ENCODE data around the gene TLR10. TPM values are rescaled to one million over a fixed set of nuclear protein-coding genes. Genes with fewer than 3 reads are reported as not detected.

Gene TLR10
- total and polyA plus RNA-seq, 9 of the 15 experiments (the other 6 are each of a cell fraction or from before 2014, with no cell fraction given) = 0.03 to 0.05 TPM; not detected in 7

GRCh38 chr4:38795087-38795486, 12.3 kb upstream of the TLR10 start:
- ChIA-PET CTCF (ENCODE audit: low intra/inter-chr PET ratio) (no interaction called here), POLR2A (interaction anchor here (0.6 kb wide), 1 partner anchor 799 kb away, joined by 3 read pairs; no protein-coding TSS in a partner anchor)
- Histone ChIP-seq H3K79me2 (ENCODE audit: control insufficient read depth, insufficient read depth, low read length) (no peaks in the 10 kb centered on the region), H3K9me1 (ENCODE audit: control insufficient read depth, insufficient read depth, low read length) (no peaks in the 10 kb centered on the region), H3K4me3 (no peak overlapping the region), H3K4me2 (ENCODE audit: insufficient read depth, low read length) (no peak overlapping the region), H2AFZ (ENCODE audit: low read depth, low read length) (no peak overlapping the region), H4K20me1 (replicated peaks; ENCODE audit: control insufficient read depth, insufficient read depth, low read length) (no peaks in the 10 kb centered on the region), H3K4me1 (replicated peaks in 1 of 2; ENCODE audit: control insufficient read depth in 2 of 2, insufficient read depth in 2 of 2, low read length in 2 of 2) (no peaks in the 10 kb centered on the region), H3K9me3 (replicated peaks; ENCODE audit: control insufficient read depth, insufficient read depth, low read depth, low read length) (no peaks in the 10 kb centered on the region), H3K27me3 (ENCODE audit: control insufficient read depth in 2 of 2, insufficient read depth in 2 of 2, low read length in 2 of 2) (peaks cover 3 to 10% of the 10 kb centered on the region in 2 experiments; a peak in 3 of 5 replicates), H3K36me3 (ENCODE audit: control insufficient read depth, insufficient read depth, low read length) (no peaks in the 10 kb centered on the region), H3K27ac (ENCODE audit: extremely low read depth, low read depth, low read length) (no peak overlapping the region), H3K9ac (ENCODE audit: insufficient read depth in 1 of 2, low read depth in 2 of 2, low read length in 2 of 2) (no peak overlapping the region)
- in situ Hi-C loops (cut with MboI) = no loop called here
- DNase-seq (ENCODE audit: extremely low read depth in 1 of 4, low spot score in 3 of 4) (no peak), ATAC-seq (no peak), FAIRE-seq (no peak)
- TF ChIP-seq ARID4B (CRISPR knock-in tag; IDR thresholded peaks at IDR 0.05) = no peak
- no peak for TF ChIP-seq SNAPC5 (CRISPR knock-in tag; IDR thresholded peaks at IDR 0.05)
- no peak for TF ChIP-seq ZNF57 (CRISPR knock-in tag; IDR thresholded peaks at IDR 0.05)
- no peak for TF ChIP-seq USF2 (CRISPR knock-in tag; IDR thresholded peaks at IDR 0.05)
- no peak for TF ChIP-seq POU5F1 (IDR thresholded peaks at IDR 0.05; ENCODE audit: borderline replicate concordance, low read depth, low read length, partially characterized antibody)
- TF ChIP-seq DACH1 (IDR thresholded peaks at IDR 0.05; ENCODE audit: partially characterized antibody) = no peak
- no peak for TF ChIP-seq CBX8 (IDR thresholded peaks at IDR 0.05; ENCODE audit: borderline replicate concordance, extremely low read depth, low read depth, low read length, poor library complexity, severe bottlenecking)
- no peak for TF ChIP-seq ZNF707 (CRISPR knock-in tag; conservative IDR thresholded peaks at IDR 0.05)
- no peak for TF ChIP-seq CBFA2T3 (IDR thresholded peaks at IDR 0.05)
- no peak for TF ChIP-seq ZNF23 (CRISPR knock-in tag; IDR thresholded peaks at IDR 0.05)
- no peak for TF ChIP-seq SRSF3 (IDR thresholded peaks at IDR 0.05; ENCODE audit: insufficient read depth, low read length)
- no peak for TF ChIP-seq RBFOX2 (IDR thresholded peaks at IDR 0.05; ENCODE audit: low read depth, low read length)
- intact Hi-C loops (cut with micrococcal nuclease) = no loop called here
- WGBS (ENCODE audit: insufficient coverage, low coverage, missing lambda C conversion rate) = 2% methylated on average over 3 of the region's 3 CpGs
- BruUV-seq (replicated peaks) = no TSS peak

Data from K562 (cell line).